ENCODE results near the gene SSU72.

The SSU72 gene

GRCh38 chr1:1600861-1601563 lies 26.3 kb upstream of the SSU72 start:
- TF ChIP-seq, protein P1, sequence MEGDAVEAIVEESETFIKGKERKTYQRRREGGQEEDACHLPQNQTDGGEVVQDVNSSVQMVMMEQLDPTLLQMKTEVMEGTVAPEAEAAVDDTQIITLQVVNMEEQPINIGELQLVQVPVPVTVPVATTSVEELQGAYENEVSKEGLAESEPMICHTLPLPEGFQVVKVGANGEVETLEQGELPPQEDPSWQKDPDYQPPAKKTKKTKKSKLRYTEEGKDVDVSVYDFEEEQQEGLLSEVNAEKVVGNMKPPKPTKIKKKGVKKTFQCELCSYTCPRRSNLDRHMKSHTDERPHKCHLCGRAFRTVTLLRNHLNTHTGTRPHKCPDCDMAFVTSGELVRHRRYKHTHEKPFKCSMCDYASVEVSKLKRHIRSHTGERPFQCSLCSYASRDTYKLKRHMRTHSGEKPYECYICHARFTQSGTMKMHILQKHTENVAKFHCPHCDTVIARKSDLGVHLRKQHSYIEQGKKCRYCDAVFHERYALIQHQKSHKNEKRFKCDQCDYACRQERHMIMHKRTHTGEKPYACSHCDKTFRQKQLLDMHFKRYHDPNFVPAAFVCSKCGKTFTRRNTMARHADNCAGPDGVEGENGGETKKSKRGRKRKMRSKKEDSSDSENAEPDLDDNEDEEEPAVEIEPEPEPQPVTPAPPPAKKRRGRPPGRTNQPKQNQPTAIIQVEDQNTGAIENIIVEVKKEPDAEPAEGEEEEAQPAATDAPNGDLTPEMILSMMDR (IDR thresholded peaks at IDR 0.05; ENCODE audit: extremely low read depth, insufficient read depth, missing control alignments) = no peak
- in situ Hi-C loops (cut with MboI; ENCODE audit: low pct_unique_long_range_greater_than_20kb, low sequenced_read_pairs, unreplicated experiment) = no loop called here
- DNase-seq (ENCODE audit: low spot score) = no peak

- DNase-seq (ENCODE audit: low spot score) = no peak
- in situ Hi-C loops (cut with MboI; ENCODE audit: low pct_unique_long_range_greater_than_20kb, low sequenced_read_pairs, unreplicated experiment) = no loop called here
These were observed 25.5 kb upstream of the SSU72 start, which contains the start of gene FNDC10 for GRCh38 chr1:1599935-1600860. Gene FNDC10, minus strand, starts transcription at chr1:1600135. Its CDS starts 120 bp downstream, at chr1:1600015.

GRCh38 chr1:1599030-1599934 lies 24.6 kb upstream of the SSU72 start:
- in situ Hi-C loops (cut with MboI; ENCODE audit: low pct_unique_long_range_greater_than_20kb, low sequenced_read_pairs, unreplicated experiment) = no loop called here
- TF ChIP-seq, protein P1 (IDR thresholded peaks at IDR 0.05; ENCODE audit: extremely low read depth, insufficient read depth, missing control alignments) = peak; percentile 36
- DNase-seq (ENCODE audit: low spot score) = peak; percentile 83

More at GRCh38 chr1:1599935-1600860, 25.5 kb upstream of the SSU72 start, which contains the start of gene FNDC10:
- TF ChIP-seq, protein P1 (IDR thresholded peaks at IDR 0.05; ENCODE audit: extremely low read depth, insufficient read depth, missing control alignments) = no peak

- in situ Hi-C loops (cut with MboI; ENCODE audit: low pct_unique_long_range_greater_than_20kb, low sequenced_read_pairs, unreplicated experiment) = no loop called here
- TF ChIP-seq, protein P1 (IDR thresholded peaks at IDR 0.05; ENCODE audit: extremely low read depth, insufficient read depth, missing control alignments) = no peak
These were observed 24.0 kb upstream of the SSU72 start for GRCh38 chr1:1598720-1599029.

GRCh38 chr1:1598051-1598719 lies 23.5 kb upstream of the SSU72 start:
- in situ Hi-C loops (cut with MboI; ENCODE audit: low pct_unique_long_range_greater_than_20kb, low sequenced_read_pairs, unreplicated experiment) = no loop called here
- DNase-seq (ENCODE audit: low spot score) = no peak
- TF ChIP-seq, protein P1 (IDR thresholded peaks at IDR 0.05; ENCODE audit: extremely low read depth, insufficient read depth, missing control alignments) = no peak

More at GRCh38 chr1:1598720-1599029, 24.0 kb upstream of the SSU72 start:
- DNase-seq (ENCODE audit: low spot score) = peak; percentile 33

All from GM13977 (cell line).